HepG2 (cell line): ENCODE results near the gene MYO6. TPM values are rescaled to one million over a fixed set of nuclear protein-coding genes. Genes with fewer than 3 reads are reported as not detected.

ENCODE experiments used
- ATAC-seq: fragments of 200-7000 bp; cut with Tn5 transposase; 3 replicates; pipeline ENCODE4 v1.9.1; 2020; ENCODE audit warnings: mild to moderate bottlenecking, moderate library complexity
- BruUV-seq: library from RNA; stranded (reverse); fragments of 400-500 nt; replicated peaks from 2 replicates; lab custom pipeline; 2021; lab: Mats Ljungman, UMichigan
- CTCF ChIA-PET: fragments of 300-600 bp; formaldehyde crosslinking; extraction: SDS; loops from one replicate; lab custom pipeline; 2021; ENCODE audit warnings: low total read pairs, inconsistent platforms, low intra/inter-chr PET ratio; lab: Yijun Ruan, JAX
- POLR2A ChIA-PET: fragments of 350-600 bp; sonication (Branson Sonifier 250); formaldehyde crosslinking; loops from one replicate; lab custom pipeline; 2020; ENCODE audit warnings: antibody characterized with exemption, inconsistent platforms; lab: Yijun Ruan, JAX
- DNase-seq: peaks from one replicate; pipeline ENCODE4 v3.0.0-alpha.2; 2015; ENCODE audit warnings: low spot score
- FAIRE-seq: peaks from 3 replicates; lab custom pipeline; 2011; peaks lifted over from hg19 to GRCh38; lab: Jason Lieb, UNC
- H2AFZ ChIP-seq: one replicate; pipeline ENCODE4 v1.6.1; 2011; ENCODE audit warnings: low read length, inconsistent platforms
- H3K27ac ChIP-seq: fragments of 300-600 bp; 3 replicates; pipeline ENCODE4 v1.8.0; 2011; ENCODE audit warnings: mixed run types, mild to moderate bottlenecking, mixed read lengths, low read length, inconsistent platforms; ENCODE audit not compliant: insufficient read depth; ENCODE audit errors: extremely low read length
- H3K27me3 ChIP-seq, 2 experiments: fragments of 200-600 bp in 1 of 2; 2 replicates in 1 of 2; 3 replicates in 1 of 2; pipeline versions ENCODE4 v1.6.0 to v1.8.0; 2011; ENCODE audit warnings: low read length in 2 of 2, mild to moderate bottlenecking in 2 of 2, moderate library complexity in 2 of 2, inconsistent platforms in 1 of 2; ENCODE audit not compliant: insufficient read depth in 2 of 2, control insufficient read depth in 1 of 2
- H3K36me3 ChIP-seq, 2 experiments: fragments of 200-600 bp in 1 of 2; replicated peaks in 1 of 2; 2 replicates in 1 of 2; 3 replicates in 1 of 2; pipeline versions ENCODE4 v1.5.1 to v1.8.0; 2011; ENCODE audit warnings: low read length in 2 of 2, inconsistent platforms in 1 of 2; ENCODE audit not compliant: insufficient read depth in 2 of 2, control insufficient read depth in 1 of 2
- H3K4me1 ChIP-seq: 2 replicates; pipeline ENCODE4 v1.5.1; 2012; ENCODE audit warnings: low read length, inconsistent platforms; ENCODE audit not compliant: insufficient read depth
- H3K4me2 ChIP-seq: 2 replicates; pipeline ENCODE4 v1.6.0; 2011; ENCODE audit warnings: low read depth, low read length, inconsistent platforms
- H3K4me3 ChIP-seq, 3 experiments: fragments of 200-600 bp in 1 of 3; sonication (generic), shearing (Covaris generic) in 1 of 3; replicated peaks in 1 of 3; 2 replicates each; pipeline ENCODE4 v1.5.1; 2011 to 2016; ENCODE audit warnings: low read length in 3 of 3, inconsistent platforms in 2 of 3, low read depth in 2 of 3, mild to moderate bottlenecking in 2 of 3, control low read depth in 1 of 3, mixed read lengths in 1 of 3; ENCODE audit not compliant: insufficient read depth in 1 of 3
- H3K79me2 ChIP-seq: one replicate; pipeline ENCODE4 v1.6.1; 2011; ENCODE audit warnings: low read length, inconsistent platforms; ENCODE audit not compliant: insufficient read depth
- H3K9ac ChIP-seq: 2 replicates; pipeline ENCODE4 v1.6.0; 2011; ENCODE audit warnings: mild to moderate bottlenecking, low read depth, low read length, inconsistent platforms; ENCODE audit not compliant: insufficient read depth
- H3K9me3 ChIP-seq: 2 replicates; pipeline ENCODE4 v1.5.1; 2012; ENCODE audit warnings: mild to moderate bottlenecking, low read length
- H4K20me1 ChIP-seq: 2 replicates; pipeline ENCODE4 v1.6.0; 2011; ENCODE audit warnings: inconsistent platforms, mild to moderate bottlenecking, low read length, moderate library complexity; ENCODE audit not compliant: insufficient read depth
- HMG20A ChIP-seq: IDR thresholded peaks from 2 replicates; pipeline ENCODE4 v1.6.1; 2016; ENCODE audit warnings: borderline replicate concordance
- KMT2B ChIP-seq: IDR thresholded peaks from 2 replicates; pipeline ENCODE4 v1.6.1; 2016; ENCODE audit warnings: missing genetic modification reagents, missing compliant biosample characterization
- MAFG ChIP-seq: sonication (generic); formaldehyde crosslinking; IDR thresholded peaks from 2 replicates; pipeline ENCODE4 v1.5.1; 2020; ENCODE audit warnings: mild to moderate bottlenecking, missing genetic modification reagents
- MEIS1 ChIP-seq: sonication (generic); formaldehyde crosslinking; IDR thresholded peaks from 2 replicates; pipeline ENCODE4 v1.9.0; 2021; ENCODE audit warnings: mild to moderate bottlenecking, missing genetic modification reagents, moderate library complexity, borderline replicate concordance
- MTF2 ChIP-seq: sonication (generic); formaldehyde crosslinking; IDR thresholded peaks from 2 replicates; pipeline ENCODE4 v1.5.0; 2020; ENCODE audit warnings: missing genetic modification reagents, borderline replicate concordance
- MXI1 ChIP-seq: IDR thresholded peaks from 3 replicates; pipeline ENCODE4 v1.6.1; 2012; ENCODE audit warnings: low read depth, low read length, inconsistent platforms, borderline replicate concordance
- NFE2L1 ChIP-seq: sonication (generic); formaldehyde crosslinking; IDR thresholded peaks from 2 replicates; pipeline ENCODE4 v1.4.0; 2020; ENCODE audit warnings: missing genetic modification reagents, mild to moderate bottlenecking, borderline replicate concordance
- SP2 ChIP-seq: sonication (generic); formaldehyde crosslinking; IDR thresholded peaks from 2 replicates; pipeline ENCODE4 v1.5.1; 2020; ENCODE audit warnings: mild to moderate bottlenecking, missing genetic modification reagents
- ZBTB21 ChIP-seq: sonication (generic); formaldehyde crosslinking; IDR thresholded peaks from 2 replicates; pipeline ENCODE4 v1.4.0; 2020; ENCODE audit warnings: missing genetic modification reagents
- ZNF138 ChIP-seq: sonication (generic); formaldehyde crosslinking; IDR thresholded peaks from 2 replicates; pipeline ENCODE4 v1.5.0; 2020; ENCODE audit warnings: mild to moderate bottlenecking, low read depth, missing genetic modification reagents
- ZNF292 ChIP-seq: sonication (generic); formaldehyde crosslinking; IDR thresholded peaks from 2 replicates; pipeline ENCODE4 v1.8.1; 2022; ENCODE audit warnings: mild to moderate bottlenecking, low read depth, missing genetic modification reagents, borderline replicate concordance
- ZNF672 ChIP-seq: sonication (generic); formaldehyde crosslinking; IDR thresholded peaks from 2 replicates; pipeline ENCODE4 v1.8.1; 2022; ENCODE audit warnings: missing genetic modification reagents
- ZNF891 ChIP-seq: sonication (generic); formaldehyde crosslinking; IDR thresholded peaks from 2 replicates; pipeline ENCODE4 v1.5.0; 2020; ENCODE audit warnings: mild to moderate bottlenecking, missing genetic modification reagents
- WGBS: methylation state at CpG from one replicate; pipeline ENCODE4 v1.1.6; 2017; ENCODE audit warnings: low lambda C conversion rate; 5-methylcytosine and 5-hydroxymethylcytosine counted together
- in situ Hi-C: cut with HindIII; loops from 2 replicates; pipeline ENCODE4 v1.10.0; 2017; ENCODE audit warnings: low pct_unique_long_range_greater_than_20kb; ENCODE audit not compliant: extremely low pct_ligation_motif_present
- intact Hi-C: fragments of 100-400 bp; cut with micrococcal nuclease; formaldehyde crosslinking; loops from one replicate; pipeline ENCODE4 v1.10.0; 2022; ENCODE audit not compliant: unreplicated experiment
- polyA plus RNA-seq, 8 experiments: library from polyadenylated mRNA; depleted of rRNA in 3 of 8; stranded (reverse) in 7 of 8; unstranded in 1 of 8; fragments of >200 nt; fragmentation: Illumina TruSeq in 4 of 8; extraction: Trizol in 4 of 8; gene quantifications; 2 replicates each; pipeline versions ENCODE4 v1.2.1 to v1.2.3, GENCODE V29; 2011 to 2016; ENCODE audit warnings: low read depth in 4 of 8, missing spikeins in 1 of 8, mixed read lengths in 1 of 8; ENCODE audit not compliant: insufficient read depth in 1 of 8
- total RNA-seq, 5 experiments: library from RNA; depleted of rRNA; stranded (reverse); fragments of >200 nt; fragmentation: Illumina TruSeq; extraction: Trizol; gene quantifications; 2 replicates each; pipeline ENCODE4 v1.2.3, GENCODE V29; 2016; ENCODE audit warnings: low read depth in 1 of 5
- TF ChIP-seq, protein P1 (sequence below): sonication (generic); formaldehyde crosslinking; IDR thresholded peaks from 2 replicates; pipeline ENCODE4 v1.5.0; 2020; ENCODE audit warnings: mild to moderate bottlenecking, missing genetic modification reagents
- TF ChIP-seq, protein P2 (sequence below): sonication (generic); formaldehyde crosslinking; IDR thresholded peaks from 2 replicates; pipeline ENCODE4 v1.4.0; 2020; ENCODE audit warnings: missing genetic modification reagents

The MYO6 gene
- total and polyA plus RNA-seq, 2 of the 13 experiments (the other 11 are each of a cell fraction or from before 2014, with no cell fraction given): 5.4 to 7.5 TPM

DNA sequence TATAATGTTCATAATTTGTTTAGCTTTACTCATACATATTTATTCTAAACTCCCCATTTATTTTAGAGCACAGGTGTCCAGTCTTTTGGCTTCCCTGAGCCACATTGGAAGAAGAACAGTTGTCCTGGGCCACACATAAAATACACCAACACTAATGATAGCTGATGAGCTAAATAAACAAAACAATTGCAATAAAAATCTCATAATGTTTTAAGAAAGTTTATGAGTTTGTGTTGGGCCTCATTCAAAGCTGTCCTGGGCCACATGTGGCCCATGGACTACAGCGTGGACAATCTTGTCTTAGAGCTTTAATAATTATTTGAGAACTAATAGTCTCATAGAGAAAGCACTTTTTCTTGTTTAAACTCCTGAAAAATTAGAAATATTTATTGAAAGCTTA lies 131.3 kb downstream of the MYO6 start (continued):
- TF ChIP-seq NFE2L1 (CRISPR knock-in tag): no peak

DNA sequence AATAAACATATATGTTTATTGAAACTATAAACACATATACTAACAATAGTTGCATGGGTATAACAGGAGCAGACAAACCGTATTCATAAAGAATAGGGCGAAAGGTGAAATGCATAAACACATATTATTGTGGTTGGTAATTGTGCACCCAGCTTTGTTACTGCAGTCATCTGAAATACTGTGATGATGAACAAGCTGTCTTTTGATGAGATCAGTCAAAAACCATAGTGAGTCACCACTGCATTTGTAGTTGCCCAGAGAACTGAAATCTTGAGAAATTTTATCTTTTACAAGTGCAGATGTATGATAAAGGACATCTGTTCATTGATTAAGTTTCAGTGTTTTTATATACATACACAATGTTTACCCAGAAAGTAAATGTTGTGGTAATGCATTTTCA lies 133.7 kb downstream of the MYO6 start:
- POLR2A ChIA-PET: no interaction called here
- Histone ChIP-seq H3K4me3 (no peak overlapping the region), H3K9ac (no peak overlapping the region), H3K4me1 (no peaks in the 10 kb centered on the region), H3K79me2 (no peaks in the 10 kb centered on the region), H3K9me3 (no peaks in the 10 kb centered on the region), H3K4me2 (no peak overlapping the region), H3K27ac (no peak overlapping the region), H2AFZ (no peak overlapping the region), H3K27me3 (no peaks in the 10 kb centered on the region), H4K20me1 (no peaks in the 10 kb centered on the region), H3K36me3 (no peaks in the 10 kb centered on the region; a peak in 1 of 5 replicates)
- no peak for FAIRE-seq
- CTCF ChIA-PET: no interaction called here
- WGBS: 98% methylated on average over 2 of the region's 2 CpGs
- no peak for DNase-seq
- BruUV-seq: no TSS peak
- TF ChIP-seq SP2 (CRISPR knock-in tag): no peak
- in situ Hi-C loops: no loop called here
- ATAC-seq: no peak
- intact Hi-C loops: no loop called here

DNA sequence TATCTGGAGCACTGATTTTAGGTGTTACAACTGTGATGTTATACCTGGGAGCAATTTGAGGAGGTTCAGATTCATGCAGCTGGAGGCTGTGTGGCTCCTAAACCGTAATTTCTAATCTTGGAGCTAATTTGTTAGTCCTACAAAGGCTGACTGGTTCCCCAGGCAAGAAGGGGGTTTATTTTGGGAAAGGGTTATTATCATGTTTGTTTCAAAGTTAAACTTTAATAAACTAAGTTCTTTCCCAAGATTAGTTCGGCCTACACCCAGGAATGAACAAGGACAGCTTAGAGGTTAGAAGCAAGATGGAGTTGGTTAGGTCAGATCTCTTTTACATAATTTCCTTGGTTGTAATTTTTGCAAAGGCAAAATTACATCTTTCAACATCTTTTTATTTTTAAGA lies 135.8 kb downstream of the MYO6 start:
- Histone ChIP-seq H3K9me3 (no peaks in the 10 kb centered on the region), H3K9ac (no peak overlapping the region), H3K4me2 (no peak overlapping the region), H3K36me3 (no peaks in the 10 kb centered on the region; a peak in 1 of 5 replicates), H3K27ac (no peak overlapping the region), H3K79me2 (no peaks in the 10 kb centered on the region)
- POLR2A ChIA-PET: no interaction called here
- no peak for ATAC-seq
- FAIRE-seq: no peak
- DNase-seq: no peak
- no TSS peak for BruUV-seq
- intact Hi-C loops: no loop called here
- TF ChIP-seq MAFG (CRISPR knock-in tag) (no peak), ZNF292 (no peak), ZNF138 (CRISPR knock-in tag) (no peak), ZNF891 (CRISPR knock-in tag) (no peak), HMG20A (no peak), KMT2B (CRISPR knock-in tag) (no peak), ZNF672 (CRISPR knock-in tag) (no peak), ZBTB21 (CRISPR knock-in tag) (no peak), MEIS1 (CRISPR knock-in tag) (no peak), MTF2 (CRISPR knock-in tag) (no peak), MXI1 (no peak)
- TF ChIP-seq, protein P1, sequence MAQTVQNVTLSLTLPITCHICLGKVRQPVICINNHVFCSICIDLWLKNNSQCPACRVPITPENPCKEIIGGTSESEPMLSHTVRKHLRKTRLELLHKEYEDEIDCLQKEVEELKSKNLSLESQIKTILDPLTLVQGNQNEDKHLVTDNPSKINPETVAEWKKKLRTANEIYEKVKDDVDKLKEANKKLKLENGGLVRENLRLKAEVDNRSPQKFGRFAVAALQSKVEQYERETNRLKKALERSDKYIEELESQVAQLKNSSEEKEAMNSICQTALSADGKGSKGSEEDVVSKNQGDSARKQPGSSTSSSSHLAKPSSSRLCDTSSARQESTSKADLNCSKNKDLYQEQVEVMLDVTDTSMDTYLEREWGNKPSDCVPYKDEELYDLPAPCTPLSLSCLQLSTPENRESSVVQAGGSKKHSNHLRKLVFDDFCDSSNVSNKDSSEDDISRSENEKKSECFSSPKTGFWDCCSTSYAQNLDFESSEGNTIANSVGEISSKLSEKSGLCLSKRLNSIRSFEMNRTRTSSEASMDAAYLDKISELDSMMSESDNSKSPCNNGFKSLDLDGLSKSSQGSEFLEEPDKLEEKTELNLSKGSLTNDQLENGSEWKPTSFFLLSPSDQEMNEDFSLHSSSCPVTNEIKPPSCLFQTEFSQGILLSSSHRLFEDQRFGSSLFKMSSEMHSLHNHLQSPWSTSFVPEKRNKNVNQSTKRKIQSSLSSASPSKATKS (CRISPR knock-in tag): no peak
- TF ChIP-seq, protein P2, sequence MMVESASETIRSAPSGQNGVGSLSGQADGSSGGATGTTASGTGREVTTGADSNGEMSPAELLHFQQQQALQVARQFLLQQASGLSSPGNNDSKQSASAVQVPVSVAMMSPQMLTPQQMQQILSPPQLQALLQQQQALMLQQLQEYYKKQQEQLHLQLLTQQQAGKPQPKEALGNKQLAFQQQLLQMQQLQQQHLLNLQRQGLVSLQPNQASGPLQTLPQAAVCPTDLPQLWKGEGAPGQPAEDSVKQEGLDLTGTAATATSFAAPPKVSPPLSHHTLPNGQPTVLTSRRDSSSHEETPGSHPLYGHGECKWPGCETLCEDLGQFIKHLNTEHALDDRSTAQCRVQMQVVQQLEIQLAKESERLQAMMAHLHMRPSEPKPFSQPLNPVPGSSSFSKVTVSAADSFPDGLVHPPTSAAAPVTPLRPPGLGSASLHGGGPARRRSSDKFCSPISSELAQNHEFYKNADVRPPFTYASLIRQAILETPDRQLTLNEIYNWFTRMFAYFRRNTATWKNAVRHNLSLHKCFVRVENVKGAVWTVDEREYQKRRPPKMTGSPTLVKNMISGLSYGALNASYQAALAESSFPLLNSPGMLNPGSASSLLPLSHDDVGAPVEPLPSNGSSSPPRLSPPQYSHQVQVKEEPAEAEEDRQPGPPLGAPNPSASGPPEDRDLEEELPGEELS (CRISPR knock-in tag): no peak
- TF ChIP-seq, all 625 proteins: peak for 0
- Histone ChIP-seq H3K4me1 (no peaks in the 10 kb centered on the region), H4K20me1 (no peaks in the 10 kb centered on the region), H3K4me3 (no peak overlapping the region), H2AFZ (no peak overlapping the region), H3K27me3 (no peaks in the 10 kb centered on the region)
- CTCF ChIA-PET: no interaction called here
- 91% methylated on average over 2 of the region's 2 CpGs for WGBS
- in situ Hi-C loops: no loop called here
